ENCODE data around the gene MOB1A.
A peak's percentile ranks its signal among the peaks of the same experiment; 100 is the strongest.
"Not testable (repeated sequence)": the region's sequence is repeated elsewhere in the genome, so short reads cannot be mapped to it uniquely, and the experiment has no call there.

Gene MOB1A

DNA sequence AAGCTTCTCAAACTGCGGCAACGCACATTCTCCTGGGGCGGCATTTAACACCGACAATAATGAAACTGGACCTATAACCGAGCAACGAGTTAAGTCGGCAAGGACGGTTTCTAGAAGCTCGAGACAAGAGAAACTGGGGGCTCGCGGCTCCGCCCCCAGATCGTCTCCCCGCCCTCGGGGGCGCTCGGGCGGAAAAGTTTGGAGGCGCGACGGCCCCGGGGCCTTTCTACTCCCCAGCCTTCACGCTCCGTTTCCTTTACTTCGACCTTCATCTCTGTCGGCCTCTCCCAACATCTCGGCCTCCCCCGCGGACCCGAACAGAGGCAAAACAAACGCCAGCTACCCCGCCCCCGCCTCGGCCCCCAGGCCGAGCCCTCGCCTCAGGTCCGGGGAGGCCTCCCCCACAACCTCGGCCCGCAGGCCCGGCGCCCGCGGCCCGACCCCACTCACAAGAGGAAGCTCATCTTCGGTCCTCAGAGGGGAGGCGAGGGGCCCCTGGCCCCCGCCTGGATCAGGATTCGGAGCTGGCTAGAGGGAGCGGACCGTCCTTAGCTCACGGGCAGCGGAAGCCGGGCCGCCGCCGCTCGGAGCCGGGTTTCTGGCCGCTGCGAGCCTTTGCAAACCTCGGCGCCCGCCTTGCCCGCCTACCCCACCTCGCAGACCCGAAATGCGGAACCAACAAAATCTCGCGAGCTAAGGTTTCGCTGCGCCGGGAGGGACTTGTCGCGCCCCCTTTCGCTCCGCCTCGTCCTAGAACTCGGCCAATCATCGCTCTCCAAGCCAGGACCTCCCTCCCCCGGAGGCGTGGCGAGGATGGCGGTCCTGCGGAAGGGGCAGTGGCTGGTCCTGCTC lies at the start of gene MOB1A:
Gene MOB1A (minus strand): TSS at position 669 of the 852 bp plus-strand sequence. CDS start 205 bp downstream, at position 464.
- peak; percentile 97 for DNase-seq

DNA sequence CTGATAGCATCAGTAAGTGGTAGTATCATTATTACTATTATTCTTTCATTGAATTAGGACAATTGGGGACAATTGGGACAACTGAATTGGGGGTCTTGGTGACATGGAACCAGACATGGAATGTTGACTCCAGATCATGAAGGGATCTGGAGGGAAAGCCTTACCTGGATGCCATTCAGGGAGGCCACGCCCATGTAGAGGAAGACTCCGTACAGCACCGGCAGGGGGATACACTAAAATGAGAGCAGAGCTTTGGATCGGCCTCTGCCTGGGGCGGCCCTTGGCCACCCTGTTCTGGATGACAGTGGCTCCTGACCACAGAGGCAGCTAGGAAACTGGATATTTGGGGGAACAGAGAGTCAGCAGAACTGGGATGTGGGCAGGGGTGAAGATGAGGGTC lies 49.0 kb upstream of the MOB1A start:
- no peak for DNase-seq

DNA sequence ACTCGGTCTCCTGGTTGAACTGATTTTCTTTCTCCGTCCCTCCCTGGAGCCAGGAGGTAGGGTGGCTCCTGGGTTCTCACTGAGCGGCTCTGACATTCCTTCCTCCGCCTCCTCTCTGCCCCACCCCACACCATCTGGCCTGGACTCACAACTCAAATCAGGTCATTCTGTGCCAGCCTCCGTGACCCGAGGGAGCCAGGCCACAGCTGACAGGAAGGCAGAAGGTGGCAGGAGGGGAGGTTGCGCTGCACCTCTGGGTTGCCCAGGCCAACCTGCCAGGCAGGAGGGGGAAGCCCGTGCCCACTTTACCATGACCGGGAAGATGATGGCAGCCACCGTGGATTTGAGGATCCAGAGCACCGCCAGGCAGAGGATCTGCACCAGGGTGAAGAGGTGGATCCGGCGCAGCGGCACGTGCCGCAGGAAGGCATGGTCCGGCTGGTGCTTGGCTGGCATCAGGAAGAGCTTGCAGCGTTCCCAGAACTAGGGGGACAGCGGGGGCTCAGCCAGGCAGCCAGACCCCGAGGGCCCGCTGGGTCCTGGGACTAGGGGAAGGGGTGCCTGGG lies 48.1 kb upstream of the MOB1A start:
- DNase-seq, result no peak

DNA sequence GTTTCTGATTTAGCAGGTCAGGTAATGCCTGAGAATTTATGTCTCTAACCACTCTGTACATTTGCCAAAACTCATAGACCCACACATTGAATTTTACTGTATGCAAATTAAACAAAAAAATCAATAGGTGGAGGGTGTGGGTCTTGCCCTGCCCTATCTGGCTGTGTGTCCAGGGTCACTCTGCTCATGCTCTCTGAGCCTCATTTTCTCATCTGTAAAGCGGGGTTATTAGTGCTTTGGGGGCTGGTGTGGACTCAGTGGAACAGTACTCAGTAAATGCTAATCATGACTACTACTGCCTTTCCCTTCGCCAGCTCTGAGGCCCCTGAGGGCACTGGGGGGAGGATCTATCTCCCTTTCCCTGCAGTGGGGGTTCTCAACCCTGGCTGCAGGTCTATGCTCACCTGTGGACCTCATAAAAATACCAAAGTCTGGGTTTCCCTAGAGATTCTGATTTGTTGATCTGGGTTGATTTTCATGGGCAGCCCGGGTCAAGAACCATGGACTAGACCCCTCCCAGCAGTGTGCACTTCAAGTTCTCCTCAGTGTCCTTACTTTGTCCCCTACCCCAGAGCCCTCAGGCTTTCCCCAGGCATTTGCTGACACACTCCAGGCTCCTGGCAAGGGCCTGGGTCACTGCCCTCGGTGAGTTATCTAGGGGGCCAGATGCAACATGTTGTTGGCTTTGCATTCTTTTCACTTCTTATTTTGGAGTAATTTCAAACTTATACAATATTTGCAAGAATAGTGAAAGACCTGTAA lies 47.2 kb upstream of the MOB1A start:
- DNase-seq, result no peak

DNA sequence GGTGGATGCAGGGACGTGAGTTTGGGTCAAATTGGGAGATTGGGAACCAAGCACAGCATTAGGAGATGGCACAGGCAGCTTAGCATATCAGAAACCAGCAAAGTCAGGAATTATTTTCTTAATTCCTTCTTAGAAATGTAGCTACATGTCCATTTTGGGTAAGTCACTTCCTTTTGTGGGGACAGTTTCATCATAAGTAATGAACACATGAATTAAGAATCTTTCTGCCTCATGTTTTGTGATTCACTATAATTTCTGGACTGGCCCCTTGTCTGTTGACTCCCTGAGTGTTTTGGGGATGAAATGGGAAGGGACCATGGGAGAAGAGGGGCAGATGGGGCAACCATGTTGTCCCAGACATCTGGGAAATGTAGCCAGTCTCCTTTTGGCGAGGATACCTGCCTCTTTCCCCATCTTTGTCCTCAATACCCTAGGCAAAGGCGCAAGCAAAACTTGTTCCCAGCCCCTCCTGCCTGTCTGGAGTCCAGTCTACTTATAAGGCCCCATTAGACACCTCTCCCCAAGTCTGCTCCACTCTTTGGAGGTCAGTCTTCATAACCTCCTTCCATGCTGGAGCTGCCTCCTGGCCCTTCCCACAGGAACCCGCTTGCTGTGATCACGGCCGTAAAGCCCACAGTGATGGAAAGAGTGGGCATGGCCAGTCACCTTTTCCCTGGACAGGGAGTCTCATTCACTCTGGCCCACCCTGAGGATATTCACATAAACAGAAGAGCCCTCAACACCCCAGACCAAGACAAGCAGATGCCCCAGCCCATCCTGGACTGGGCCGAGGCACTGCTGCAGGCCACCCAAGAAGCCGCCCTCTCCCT lies 45.5 kb upstream of the MOB1A start:
- no peak for DNase-seq

DNA sequence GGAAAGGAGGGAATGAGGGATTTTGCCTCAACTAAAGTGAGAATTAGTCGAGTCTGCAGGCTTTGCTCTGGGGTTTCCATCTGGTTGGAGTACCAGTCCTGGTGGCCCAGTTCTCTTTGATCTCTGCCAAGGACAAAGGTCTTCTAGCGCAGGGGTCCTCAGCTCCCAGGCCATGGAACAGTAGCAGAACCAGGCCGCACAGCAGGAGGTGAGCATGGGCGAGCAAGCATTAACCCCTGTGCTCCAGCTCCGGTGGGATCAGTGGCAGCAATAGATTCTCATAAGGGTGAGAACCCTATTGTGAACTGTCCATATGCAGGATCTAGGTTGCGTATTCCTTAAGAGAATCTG lies 43.6 kb upstream of the MOB1A start:
- no peak for DNase-seq

DNA sequence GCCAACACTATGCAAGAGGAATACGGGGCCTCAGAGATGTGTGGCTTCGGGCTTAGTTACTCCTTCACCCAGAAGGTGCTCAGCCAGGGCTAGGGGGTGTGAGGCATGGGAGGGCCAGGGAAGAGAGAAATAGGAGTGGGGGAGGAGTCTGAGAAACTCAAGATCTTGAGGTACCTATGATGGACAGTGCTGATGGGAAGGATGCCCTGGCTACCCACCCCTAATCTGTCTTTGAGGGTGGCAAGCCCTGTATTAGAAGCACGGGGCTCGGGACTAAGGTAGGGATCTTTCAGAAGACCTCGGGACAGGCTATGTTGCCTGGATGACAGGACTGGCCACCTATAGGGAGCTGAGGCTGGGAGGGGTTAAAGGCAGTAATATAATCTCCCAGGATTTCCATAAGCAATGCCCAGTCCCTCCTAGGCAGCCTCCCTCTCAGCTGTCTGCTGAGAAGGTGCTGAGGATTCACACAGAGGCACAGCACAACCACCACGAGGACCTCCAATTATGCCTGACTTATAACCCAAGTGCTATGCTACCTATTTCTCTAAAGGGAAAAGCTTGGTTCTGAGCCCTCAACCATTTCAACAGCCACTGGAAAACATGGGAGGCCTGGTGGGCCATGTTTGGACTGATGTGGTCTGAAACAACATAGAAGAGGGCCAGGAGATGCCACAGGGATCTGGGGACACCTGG lies 43.1 kb upstream of the MOB1A start:
- no peak for DNase-seq

DNA sequence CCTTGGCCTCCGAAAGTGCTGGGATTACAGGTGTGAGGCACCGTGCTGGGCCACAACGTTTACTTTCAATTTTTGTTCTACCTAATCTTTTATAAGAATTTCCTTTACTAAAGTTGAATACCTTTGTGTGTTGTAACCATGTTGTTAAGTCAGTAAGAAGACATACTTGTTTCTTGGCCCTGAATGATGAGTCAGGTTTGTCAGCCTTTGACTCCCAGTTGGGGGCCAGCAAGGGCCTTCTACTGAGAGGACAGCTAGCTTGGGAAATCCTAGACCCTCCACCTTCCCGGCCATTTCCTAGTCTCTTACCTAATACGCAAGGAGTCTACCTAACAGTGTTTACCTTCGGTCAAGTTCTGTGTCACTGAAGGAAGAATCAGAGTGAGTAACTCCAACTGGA lies 42.4 kb upstream of the MOB1A start:
- no peak for DNase-seq

DNA sequence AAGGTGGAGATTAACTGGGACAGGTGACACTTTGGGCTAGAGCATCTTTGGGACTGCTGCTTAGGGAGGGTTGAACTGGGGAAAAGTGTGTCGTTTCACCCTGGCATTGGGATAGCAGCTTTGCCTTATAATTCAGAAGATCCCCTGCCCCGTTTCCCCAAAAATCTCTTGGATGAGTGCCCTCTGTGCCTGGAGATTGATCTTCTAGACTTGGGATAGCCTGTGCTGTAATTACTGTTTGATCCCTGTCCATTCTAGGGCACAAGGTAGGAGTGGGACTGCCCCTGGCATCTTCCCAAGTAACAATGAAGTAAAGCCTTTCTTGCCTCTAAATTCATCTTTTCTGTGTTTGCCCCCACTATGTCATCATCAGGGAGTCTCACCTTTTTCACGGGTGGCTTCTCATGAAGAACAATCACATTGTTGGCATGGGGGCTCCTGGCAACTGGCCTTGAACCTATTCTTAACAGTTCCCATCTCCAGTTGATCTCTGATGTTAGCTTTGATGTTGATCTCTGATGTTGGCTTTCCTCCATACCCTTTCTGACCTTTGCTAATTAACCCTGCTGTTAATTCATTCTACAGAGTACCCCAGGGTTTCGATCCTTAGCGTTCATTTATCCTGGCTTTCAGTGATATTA lies 41.3 kb upstream of the MOB1A start:
- DNase-seq, result no peak

DNA sequence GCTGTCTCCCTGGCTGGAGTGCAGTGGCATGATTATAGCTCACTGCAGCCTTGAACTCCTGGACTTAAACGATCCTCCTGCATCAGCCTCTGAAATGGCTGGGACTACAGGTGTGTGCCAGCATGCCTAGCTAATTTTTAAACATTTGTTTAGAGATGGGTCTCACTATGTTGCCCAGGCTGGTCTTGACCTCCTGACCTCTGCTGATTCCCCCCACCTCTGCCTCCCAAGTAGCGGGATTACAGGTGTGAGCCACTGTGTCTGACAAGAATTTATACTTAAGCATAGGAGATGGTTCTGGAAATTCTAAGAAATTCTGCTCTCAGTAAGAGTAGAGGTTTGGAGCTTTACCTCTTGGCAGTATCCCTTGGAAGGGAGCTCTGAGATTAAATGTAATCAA lies 38.0 kb upstream of the MOB1A start:
- DNase-seq, result no peak

DNA sequence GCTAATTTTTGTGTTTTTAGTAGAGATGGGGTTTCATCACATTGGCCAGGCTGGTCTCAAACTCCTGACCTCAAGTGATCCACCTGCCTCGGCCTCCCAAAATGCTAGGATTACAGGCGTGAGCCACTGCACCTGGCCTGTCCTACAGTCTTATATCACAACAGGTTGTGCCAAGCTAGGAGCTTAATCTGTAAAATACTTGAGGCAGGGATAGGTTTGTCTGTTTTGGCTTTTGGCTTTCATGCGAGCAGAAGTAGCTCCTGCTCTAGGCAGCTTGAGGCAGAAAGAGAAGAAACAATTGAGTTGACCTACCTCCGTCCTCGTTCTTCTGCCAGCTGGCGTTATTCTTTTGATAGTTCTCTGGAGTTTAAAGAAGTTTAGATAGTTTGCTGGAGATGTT lies 37.1 kb upstream of the MOB1A start:
- DNase-seq, result not testable (repeated sequence)

DNA sequence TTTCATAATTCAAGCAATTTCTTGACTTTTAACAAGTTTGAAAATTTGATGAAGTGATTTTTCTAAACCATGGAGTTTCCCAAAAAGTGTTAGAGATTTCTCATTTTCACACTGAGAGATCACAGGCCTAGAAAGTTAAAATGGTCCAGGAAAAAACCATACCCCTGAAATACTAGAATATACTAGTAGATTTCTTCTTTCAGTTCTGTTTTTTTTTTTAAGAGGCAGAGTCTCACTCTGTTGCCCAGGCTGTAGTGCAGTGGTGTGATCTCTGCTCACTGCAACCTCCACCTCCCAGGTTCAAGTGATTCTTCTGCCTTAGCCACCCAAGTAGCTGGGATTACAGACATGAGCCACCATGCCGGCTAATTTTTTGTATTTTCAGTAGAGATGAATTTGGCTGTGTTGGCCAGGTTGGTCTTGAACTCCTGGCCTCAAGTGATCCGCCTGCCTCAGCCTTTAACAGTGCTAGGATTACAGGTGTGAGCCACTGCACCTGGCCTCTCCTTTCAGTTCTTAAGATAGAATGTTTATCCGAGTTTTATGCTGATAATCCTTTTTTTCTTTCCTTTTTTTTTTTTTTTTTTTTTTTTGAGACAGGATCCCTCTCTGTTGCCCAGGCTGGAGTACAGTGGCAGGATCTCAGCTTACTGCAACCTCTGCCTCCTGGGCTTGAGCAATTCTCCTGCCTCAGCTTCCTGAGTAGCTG lies 34.2 kb upstream of the MOB1A start:
- DNase-seq, result no peak

DNA sequence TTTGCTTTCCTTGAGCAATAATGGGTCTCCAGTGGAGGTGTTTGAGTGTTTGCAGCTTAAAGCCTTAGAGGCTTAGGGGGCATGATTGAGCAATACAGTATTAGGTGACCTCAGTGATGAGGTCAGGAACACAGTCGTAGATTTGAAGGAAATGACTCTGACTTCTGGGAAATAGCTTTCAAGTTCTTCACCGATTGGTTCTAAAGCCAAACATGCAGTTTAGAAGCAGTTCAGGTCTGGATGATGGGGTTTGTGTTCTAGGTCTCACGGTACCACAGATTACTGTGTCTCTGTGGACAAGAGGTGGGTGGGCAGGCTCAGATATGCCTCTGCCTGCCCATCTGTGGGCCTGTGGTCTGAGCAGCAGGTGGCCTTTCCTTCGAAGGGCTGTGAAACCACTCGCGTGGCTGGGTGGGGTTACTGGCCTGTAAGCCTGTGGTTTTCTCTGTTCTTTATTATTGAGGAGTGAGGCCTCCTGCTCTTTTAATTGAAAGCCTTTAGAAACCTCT lies 27.6 kb upstream of the MOB1A start:
- DNase-seq, result peak; percentile 62

DNA sequence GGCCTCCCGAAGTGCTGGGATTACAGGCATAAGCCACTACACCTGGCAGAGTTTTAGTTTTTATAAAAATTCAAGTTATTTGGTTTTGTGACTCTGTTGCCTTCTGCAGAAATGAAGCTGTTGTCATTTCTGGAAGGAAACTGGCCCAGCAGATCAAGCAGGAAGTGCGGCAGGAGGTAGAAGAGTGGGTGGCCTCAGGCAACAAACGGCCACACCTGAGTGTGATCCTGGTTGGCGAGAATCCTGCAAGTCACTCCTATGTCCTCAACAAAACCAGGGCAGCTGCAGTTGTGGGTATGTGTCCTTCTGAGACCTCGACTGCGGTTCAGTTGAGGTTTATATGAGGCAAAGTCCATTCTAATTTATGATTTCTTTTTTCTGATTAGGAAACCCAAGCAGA lies 26.9 kb upstream of the MOB1A start:
- DNase-seq, result peak; percentile 20

DNA sequence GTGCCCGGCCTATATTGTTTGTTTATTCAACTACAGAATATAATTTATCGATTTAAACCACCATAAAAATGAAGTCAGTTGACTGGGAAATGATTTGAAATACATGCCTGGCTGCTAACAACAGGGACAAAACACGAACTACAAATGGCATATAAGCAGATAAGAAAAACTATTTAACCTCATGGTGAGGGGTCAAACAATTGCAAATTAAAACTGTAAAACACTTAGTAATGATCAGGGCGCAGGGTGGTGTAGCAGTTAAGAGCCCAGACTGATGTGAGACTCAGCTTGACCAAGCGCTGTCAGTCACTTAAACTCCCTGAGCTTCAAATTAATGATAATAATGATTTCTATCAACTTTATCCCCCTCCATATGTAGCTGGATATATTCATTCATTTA lies 26.4 kb upstream of the MOB1A start:
- DNase-seq, result no peak

DNA sequence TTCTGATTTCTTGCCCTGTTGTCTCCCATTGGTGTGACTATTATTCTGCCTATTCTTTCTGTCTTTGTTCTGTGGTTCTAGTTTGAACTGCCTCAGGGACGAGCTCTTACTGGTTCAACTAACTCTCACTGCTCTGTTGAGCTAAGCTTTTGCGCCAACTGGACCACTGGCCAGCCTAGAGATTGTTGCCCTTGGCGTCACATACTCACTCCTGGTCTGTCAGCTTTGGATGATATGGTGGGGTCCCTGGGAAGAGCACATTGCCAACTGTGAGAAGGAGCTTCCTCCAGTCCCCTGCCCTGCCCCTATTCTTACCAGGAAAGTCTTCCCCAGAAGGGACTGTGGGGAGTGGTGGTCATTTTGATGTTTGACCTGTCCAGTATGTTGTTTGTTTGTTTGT lies 25.8 kb upstream of the MOB1A start:
- DNase-seq, result no peak

DNA sequence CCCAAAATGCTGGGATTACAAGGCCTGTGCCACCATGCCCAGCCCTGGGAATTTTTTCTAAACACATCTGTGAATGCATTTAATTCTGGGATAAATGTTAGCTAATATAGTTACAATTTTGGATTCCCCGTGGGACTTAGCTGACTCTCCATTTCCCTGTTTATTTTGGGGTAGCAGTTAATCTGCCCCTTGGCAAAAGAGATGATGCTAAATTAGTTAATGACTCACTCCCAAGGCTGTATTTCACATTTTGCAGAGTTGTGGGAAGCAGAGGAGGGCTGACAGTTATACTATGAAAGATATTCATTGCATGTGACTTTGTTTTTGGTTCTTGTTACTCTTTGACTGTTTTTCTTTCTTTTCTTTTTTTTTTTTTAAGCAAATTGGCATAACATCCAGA lies 22.9 kb upstream of the MOB1A start:
- no peak for DNase-seq

DNA sequence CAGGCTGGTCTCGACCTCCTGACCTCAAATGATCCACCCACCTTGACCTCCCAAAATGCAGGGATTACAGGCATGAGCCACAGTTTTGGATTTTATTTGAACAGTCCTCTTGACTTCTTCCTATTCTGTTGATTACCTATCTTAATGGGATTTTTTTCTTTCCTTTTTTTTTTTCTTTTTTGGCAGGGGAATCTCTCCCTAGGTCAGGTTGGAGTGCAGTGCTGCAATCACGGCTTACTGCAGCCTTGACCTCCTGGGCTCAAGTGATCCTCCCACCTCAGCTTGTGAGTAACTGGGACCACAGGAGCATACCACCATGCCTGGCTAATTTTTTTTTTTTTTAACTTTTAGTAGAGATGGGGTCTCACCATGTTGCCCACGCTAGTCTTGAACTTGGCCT lies 22.5 kb upstream of the MOB1A start:
- no peak for DNase-seq

DNA sequence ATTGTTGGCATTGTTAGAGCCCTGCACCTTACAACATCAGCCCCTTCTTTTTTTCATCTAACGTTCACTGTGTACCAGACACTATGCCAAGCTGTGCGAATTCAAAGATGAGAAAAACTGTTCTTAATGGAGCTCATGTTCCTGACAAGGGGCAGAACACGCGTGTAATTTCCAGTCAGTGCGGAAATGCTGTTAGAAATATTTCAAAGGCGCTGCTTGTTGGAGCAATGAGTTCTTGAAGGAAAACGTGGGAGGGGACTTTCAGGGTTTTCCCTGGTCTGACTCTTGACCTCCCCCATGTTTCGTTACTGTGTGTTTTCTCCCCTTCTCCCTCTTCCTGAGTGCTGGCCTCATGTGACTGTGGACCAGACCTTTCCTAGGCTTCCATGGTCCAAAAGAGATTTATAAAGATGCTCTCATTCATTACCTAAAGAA lies 21.2 kb upstream of the MOB1A start:
- DNase-seq, result no peak

DNA sequence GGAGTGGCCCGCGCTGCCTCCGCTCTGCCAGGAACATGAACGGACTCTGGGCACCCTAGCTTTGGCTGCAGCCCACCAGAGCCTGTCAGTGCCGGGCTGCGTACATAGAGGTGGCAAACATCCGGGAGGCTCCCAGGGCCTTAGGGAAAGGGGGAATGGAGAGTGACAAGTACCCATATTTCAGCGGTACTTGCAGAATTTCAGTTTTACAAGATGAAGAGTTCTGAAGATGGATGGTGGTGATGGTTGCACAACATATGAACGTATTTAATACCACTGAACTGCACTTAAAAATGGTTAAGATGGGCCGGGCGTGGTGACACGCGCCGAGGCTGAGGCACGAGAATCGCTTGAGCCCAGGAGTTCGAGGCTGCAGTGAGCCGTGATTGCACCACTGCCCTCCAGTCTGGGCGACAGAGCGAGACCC lies 20.6 kb upstream of the MOB1A start:
- peak; percentile 9 for DNase-seq
